GM18520 (cell line): Measurements from ENCODE around the gene CNTNAP2.

Source experiments
- ATAC-seq: cut with Tn5 transposase; IDR thresholded peaks from one replicate; pipeline ENCODE4 v1.9.1; 2021; ENCODE audit not compliant: unreplicated experiment

The CNTNAP2 gene

GRCh38 chr7:147432079-147432478, 1315.5 kb downstream of the CNTNAP2 start:
- ATAC-seq: no peak

DNA sequence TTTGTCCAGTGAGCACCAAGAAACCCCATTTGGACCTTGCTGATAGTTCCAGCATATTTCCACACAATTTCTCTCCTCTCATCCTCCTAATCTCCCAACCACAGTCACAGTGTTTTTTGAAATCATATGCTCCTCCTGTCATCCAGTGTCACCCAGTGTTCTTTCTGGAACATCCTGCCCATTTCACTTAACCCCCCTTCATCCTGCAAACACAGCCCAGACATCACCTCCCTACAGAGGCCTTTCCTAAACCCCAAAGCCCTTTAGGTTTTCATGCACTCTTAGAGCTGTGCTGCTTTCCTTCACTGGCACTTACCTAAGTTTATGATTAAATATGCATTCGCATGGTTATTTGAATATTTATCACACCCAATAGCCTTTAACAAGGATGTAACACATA, 1316.0 kb downstream of the CNTNAP2 start:
- no peak for ATAC-seq

DNA sequence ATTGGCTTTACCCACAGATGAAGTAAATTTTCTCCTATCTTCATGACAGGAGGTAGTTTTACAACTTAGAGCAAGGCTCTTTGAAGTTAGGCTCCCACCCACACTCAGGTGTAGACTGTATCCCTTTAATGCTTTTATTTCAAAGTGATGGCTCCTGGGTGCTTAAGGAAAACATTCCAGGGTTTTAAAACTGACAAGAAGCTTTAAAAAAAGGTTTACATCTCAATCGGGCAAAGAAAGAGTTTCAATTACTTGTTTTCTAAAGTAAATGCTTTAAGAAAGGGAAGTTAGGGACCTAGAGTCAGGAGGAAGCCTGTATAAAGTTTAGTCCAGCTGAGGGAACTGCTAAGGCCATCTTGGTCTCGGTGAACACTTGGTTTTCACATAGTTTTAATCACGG, 1320.1 kb downstream of the CNTNAP2 start:
- ATAC-seq: no peak

DNA sequence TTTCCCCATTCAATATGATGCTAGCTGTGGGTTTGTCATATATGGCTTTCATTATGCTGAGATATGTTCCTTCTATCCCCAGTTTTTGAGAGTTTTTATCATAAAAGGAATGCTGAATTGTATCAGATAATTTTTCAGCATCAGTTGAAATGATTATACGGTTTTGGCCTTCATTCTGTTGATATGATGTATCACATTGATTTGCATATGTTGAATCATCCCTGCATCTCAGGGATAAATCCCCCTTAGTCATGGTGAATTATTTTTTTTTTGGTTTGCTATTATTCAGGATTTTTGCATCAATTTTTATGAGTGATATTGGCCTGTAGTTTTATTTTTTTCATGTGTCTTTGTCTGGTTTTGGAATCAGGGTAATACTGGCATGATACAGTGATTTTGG, 1321.6 kb downstream of the CNTNAP2 start:
- ATAC-seq: no peak

DNA sequence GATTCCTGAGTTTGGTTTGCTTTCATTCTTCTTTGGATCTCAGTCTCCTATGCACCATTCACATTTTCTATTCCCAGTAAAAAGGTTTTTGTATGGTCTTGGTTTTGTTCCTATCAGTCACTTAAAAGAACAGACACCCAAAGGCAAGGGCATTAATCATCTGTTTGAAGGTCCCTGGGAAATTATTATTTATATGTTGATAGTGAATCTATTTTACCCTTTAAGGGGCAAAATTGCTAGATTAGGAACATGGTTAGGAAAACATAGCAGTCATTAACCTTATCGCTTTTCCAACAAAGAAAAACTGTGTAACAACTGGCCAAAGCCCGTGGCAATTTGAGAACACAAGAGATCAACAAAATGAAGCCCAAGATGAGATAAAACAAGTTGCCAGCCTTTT, 1327.3 kb downstream of the CNTNAP2 start:
- no peak for ATAC-seq

DNA sequence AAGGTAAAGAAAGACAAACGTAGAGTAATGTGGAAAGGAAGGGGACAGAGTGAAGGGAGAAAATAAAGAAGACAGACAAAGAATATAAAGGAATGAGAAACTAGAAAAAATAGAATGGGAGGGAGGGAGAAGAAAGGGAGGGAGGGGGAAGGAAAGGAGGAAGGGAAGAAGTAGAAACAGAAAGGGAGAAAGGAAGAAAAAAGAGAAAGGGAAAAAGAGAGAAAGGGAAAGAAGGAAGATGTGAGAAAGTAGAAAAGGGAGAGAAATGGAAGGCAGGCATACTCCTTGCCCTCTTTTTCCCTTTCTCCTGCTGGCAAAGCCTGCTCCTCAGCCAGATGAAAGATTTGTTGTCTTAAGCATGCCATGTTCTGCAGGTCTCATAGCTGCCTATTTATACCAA, 1336.2 kb downstream of the CNTNAP2 start:
- ATAC-seq: no peak

DNA sequence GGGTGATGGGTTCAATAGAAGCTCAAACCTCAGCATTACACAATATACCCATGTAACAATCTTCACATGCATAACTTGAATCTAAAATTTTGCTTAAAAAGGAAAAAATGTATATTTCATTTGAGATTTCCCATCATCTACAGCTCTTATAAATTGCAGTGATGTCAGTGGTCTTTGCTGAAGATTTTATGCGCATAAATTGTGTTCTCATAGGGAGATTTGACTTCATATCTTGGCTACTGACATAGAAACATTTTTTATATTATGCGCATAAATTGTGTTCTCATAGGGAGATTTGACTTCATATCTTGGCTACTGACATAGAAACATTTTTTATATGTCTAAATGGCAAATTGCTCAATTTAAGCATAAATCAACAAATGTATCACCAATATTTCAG, 1348.6 kb downstream of the CNTNAP2 start:
- no peak for ATAC-seq

DNA sequence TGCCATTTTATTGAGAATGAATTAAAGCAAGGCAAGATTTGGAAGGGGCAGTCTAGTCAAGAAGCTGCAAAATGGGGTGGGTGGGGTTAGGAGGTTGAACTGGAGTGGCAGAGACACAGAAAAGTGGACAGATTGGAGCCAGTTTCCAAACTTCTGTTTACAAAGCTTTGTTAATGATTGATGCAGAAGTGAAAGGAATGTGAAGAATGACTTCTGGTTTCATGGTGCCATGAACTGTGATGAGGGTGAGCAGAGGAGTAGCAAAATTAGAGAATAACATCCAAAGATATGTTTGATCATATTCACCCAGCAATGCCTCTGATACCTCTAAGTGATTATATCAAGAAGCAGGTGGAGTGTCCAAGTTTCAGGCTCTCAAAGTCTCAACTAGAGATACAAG, 1356.0 kb downstream of the CNTNAP2 start:
- ATAC-seq: no peak

GRCh38 chr7:147474862-147475261, 1358.3 kb downstream of the CNTNAP2 start:
- no peak for ATAC-seq

GRCh38 chr7:147477526-147477925, 1360.9 kb downstream of the CNTNAP2 start:
- no peak for ATAC-seq

DNA sequence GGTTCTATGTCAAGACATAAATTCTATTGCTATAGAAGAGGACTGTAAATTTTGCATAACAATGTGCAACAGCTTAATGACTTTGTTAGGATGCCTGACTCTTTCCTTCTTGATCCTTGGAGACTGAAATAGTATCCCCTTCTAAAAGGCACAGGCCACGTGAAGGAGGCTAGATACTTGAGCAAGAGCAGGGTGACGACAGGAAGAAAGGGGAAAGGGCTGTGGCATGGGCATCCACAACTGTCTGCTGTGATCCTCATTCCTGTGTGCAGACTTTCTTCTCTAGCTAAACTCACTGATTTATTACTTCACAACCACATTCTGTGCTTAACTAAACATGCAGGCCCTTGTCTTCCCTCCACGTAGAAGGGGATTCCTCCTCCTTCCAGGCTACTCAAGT, 1362.2 kb downstream of the CNTNAP2 start:
- no peak for ATAC-seq

GRCh38 chr7:147483634-147484292, 1367.2 kb downstream of the CNTNAP2 start:
- ATAC-seq: no peak

DNA sequence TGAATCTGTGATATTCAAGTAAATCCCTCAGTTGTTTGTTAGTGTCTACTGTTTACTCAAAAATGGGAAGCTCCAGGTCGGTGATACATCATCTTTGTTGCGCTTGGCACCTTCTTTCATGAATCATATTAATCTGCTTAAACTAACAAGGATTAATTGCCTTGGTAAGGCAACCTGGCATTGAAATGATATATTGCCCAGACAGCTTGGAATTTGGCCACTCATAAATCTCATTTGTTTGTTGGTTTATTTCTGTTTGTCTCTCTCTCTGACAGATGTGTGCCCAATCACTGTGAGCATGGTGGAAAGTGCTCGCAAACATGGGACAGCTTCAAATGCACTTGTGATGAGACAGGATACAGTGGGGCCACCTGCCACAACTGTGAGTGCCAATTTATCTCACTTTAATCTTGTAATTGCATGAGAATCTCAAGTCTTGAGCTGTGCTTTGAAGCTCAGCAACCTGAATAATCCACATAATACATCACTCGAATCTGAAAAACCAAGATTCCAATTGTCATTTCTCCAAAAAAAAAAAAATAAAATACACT, 1369.1 kb downstream of the CNTNAP2 start:
- no peak for ATAC-seq

DNA sequence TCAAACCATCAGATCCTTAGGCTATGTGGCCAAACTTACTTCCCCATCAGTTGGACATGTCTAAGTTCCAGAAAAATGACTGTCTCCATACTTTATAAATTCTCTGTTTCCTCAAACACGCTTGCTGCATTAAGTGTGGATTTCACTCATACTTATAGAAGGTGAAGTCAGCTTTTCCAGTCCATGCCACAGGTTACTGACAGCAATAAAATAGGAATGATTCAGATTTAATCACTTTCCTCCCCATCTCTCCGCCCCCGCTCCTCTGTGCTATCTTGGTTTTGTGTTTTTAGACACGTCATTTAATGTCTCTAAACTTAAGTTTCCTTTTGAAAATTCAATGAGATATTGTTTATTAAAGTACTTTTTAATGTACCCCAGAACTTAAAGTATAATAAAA, 1376.0 kb downstream of the CNTNAP2 start:
- no peak for ATAC-seq

GRCh38 chr7:147496209-147496608, 1379.6 kb downstream of the CNTNAP2 start:
- ATAC-seq: no peak

- no peak for ATAC-seq
These were observed 1380.6 kb downstream of the CNTNAP2 start for GRCh38 chr7:147497246-147497645.

GRCh38 chr7:147498081-147498480, 1381.5 kb downstream of the CNTNAP2 start:
- no peak for ATAC-seq

DNA sequence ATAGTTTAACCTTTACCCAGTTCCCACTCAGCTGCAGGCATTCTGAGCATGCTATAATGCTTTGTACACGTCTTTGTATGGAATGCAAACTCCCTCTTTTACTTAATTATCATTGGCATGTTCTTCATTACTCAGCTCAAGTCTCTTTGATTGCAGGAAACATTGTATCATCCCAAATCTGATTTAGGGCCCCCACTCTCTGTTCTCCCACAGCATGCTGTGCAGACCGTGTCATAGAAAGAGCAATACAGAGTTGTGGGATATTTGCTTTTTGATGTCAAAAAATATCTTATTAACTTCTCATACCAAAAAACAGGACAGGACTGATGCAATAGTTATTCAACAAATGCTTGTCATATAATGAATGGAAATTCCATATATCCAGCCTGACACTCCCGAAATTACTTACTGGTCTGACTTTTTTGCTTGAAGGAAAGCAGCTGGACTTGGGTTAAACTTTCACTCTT, 1392.5 kb downstream of the CNTNAP2 start:
- no peak for ATAC-seq

DNA sequence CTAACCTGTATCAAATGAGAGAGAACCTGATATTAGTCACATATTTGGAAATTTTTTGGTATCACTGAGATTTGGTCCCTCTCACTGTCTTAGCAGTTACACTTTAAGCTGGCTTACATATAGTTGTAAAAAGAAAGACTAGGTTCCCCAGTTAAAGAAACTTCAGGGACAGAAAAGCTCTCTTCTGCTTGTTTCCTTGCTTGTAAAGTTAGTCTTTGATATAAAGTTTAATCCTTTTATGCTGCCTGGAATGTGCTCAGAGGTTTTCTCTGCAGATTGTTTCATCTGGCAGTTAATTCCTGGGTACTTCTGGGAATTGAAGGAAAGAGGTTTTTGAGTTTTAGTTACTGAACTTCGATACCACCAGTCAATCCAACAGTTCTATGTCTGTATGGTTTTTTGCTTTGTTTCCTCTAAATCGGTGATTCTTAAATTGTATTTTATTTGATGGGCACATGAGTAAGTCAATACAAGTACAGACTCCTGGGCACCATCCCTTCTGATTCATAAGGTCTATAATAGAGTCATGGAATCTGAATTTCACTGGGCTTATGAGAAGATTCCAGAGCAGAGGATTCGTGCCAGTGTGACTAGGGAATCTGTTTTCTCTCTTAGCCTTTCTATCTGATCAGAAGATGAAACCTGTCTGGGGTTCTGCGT, 1393.1 kb downstream of the CNTNAP2 start:
- no peak for ATAC-seq

GRCh38 chr7:147510201-147510542, 1393.6 kb downstream of the CNTNAP2 start:
- ATAC-seq: no peak

GRCh38 chr7:147510923-147511322, 1394.3 kb downstream of the CNTNAP2 start:
- ATAC-seq: no peak

DNA sequence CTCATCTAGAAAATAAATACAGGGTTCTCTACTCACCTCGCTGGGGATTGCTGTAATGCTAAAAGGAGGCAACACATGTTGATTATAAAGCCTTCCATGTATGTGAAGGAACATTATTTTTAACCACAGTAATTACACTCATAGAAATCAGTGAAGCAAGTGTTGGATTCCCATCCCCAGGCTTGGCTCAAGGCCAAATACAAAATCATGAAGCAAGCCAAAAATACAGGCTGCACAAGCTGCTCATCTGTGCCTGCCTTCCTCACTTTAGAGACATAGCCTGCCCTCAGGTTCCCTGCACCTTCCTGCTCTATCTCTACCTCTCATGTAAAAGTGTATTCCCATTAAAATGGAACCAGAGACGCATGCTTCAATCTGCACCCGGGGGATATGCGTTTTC, 1396.8 kb downstream of the CNTNAP2 start:
- ATAC-seq: no peak

GRCh38 chr7:147516391-147516790, 1399.8 kb downstream of the CNTNAP2 start:
- no peak for ATAC-seq
